ENCODE results near the gene DYNLT2B.
"Not testable (repeated sequence)": the region's sequence is repeated elsewhere in the genome, so short reads cannot be mapped to it uniquely, and the experiment has no call there.

Gene DYNLT2B

DNA sequence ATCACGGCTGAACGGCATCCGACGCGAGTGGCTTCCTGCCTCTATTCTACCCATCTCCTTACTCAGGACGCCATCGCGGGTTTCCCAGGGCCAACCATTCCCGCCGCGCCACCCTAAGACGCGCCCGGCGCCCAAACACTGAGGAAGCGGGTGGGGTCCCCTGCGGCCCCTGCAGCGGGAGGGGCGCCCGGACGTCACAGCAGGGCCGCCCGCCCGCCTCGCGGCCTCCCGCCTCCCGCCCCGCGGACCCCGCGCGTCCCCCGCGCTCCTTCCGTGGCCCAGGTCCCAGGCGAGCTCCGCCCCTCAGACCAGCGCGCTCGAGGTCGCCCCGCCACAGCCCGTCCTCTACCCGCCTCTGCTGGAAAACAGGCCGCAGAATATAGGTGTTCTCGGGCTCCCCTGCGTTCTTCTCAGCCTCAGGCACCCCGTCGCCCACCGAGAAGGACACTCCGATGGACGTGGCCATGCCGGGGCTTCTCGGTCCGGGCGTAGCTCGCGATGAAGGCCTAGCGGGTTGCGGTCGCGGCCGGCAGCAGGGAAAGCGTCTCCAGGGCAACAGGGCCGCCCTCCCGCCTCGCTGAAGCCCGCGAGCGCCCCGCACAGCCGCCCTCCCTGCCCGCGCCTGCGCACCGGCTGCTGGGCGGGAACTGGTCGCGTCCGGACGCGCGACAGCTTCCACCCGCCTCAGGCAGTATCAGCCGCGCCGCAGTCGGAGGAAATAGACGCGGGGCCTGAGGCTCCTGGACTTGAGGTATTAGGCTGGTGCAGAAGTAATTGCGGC lies at the start of gene DYNLT2B:
Gene DYNLT2B (minus strand): TSS at position 554 of the 781 bp plus-strand sequence. CDS start 88 bp downstream, at position 466.
- peak; percentile 93 for DNase-seq (ENCODE audit: low spot score)

DNA sequence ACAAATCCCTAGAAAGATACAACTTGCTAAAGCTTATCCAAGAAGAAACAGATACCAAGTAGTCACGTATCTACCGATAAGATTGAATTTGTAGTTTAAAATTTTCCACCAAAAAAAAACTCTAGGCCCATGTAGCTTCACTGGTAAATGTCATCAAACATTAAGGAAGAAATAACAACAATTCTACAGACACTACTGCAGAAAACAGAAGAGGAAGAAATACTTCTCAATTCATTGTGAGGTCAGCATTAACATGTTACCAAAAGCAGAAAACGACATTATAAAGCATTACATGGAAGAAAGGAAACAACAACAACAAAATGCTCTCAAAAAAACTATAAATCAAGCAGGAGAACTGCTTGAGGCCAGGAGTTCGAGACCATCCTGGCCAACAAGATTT lies 47.7 kb upstream of the DYNLT2B start:
- no peak for DNase-seq (ENCODE audit: low spot score)

DNA sequence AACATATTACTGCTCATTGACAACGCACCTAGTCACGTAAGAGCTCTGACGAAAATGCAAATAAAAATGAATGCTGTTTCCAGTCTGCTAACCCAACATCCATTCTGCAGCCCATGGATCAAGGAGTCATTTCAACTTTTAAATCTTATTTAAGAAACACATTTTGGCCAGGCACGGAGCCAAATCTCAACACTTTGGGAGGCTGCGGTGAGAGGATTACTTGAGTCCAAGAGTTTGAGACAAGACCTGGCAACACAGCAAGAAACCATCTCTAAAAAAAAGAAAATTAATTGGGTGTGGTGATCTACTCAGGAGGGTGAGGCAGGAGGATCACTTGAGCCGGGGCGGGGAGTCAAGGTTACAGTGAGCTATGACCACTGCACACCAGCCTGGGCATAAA lies 42.5 kb upstream of the DYNLT2B start:
- no peak for DNase-seq (ENCODE audit: low spot score)

DNA sequence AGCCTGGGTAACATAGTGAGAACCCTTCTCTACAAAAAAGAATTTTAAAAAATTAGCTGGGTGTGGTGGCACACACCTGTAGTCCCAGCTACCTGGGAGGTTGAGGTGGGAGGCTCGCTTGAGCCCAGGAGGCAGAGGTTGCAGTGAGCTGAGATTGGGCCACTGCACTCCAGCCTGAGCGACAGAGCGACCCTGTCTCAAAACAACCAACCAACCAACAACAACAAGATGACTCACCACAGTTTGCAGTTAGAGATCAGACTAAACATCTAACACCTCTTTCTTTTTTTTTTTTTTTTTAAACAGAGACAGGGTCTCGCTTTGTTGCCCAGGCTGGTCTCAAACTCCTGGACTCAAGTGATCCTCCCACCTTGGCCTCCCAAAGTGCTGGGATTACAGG lies 40.5 kb upstream of the DYNLT2B start:
- DNase-seq (ENCODE audit: low spot score): not testable (repeated sequence)

DNA sequence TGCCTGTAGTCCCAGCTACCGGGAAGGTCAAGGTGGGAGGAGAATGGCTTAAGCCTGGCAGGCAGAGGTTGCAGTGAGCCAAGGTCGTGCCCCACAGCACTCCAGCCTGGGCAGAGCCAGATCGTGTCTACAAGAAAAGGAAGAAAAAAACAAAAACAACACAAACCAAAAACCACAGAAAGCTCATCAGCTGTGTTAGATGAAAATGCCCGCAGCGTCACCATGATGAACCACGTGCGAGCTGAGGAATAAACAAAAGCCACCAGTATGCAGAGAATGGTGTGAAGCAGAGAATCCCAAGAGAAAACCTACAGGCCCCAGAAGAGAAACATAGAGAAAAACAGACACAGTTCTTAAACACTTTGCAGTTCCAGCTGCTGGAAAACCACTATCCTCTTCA lies 39.9 kb upstream of the DYNLT2B start:
- no peak for DNase-seq (ENCODE audit: low spot score)

DNA sequence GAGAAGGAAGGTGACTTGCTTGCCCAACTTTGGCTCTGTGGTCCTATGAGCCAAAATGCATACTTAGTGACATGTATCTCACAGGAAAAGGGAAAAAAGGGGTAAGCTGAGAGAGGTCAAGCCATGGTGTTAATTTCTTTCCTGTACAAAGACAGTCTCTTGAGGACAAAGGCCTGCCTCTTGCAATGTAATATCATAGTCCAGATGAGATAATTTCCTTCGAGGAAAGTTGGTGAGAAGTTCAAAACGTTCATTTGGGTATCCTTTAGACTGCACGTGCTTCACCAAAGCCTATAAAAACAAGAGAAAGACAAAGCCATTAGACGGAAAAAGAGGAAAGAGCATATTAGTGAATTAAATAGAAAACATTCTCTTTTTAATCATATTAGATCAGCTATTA lies 38.5 kb upstream of the DYNLT2B start:
- no peak for DNase-seq (ENCODE audit: low spot score)

DNA sequence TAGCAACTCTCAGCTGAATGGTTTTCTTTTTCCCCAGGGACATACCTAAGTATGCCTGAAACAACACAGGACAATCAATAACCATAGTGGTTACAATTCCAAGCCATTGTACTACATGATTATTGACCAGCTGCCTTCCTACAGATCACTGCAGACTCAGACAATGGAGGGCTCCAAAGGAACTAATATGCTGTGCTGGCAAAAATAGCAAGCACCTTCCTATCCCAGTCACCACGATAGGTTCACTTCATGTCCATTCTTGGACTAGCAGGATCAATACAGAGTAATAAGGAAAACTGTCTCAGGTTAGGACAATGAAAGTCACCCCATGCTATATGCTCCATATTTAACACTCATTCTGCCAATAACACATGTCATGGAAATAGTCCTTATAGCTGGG lies 37.6 kb upstream of the DYNLT2B start:
- no peak for DNase-seq (ENCODE audit: low spot score)

DNA sequence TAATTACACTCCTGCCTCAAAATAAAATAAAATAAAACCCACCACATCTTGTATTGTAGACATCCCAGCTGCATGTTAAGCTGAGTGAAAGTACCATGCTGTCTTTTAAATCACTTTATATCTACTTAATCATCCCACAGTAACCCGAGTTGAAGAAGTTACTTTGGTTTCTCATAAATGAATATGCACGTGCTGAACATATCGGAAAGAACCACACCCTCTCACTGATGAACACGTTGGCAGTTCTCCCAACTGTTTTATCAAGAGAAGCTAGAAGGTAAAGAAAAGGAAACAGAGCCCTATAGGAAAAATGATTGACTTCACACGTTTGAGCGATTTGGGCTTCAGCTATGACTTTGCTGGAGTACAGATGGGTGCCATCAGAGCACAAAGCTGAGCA lies 36.1 kb upstream of the DYNLT2B start:
- DNase-seq (ENCODE audit: low spot score): no peak

DNA sequence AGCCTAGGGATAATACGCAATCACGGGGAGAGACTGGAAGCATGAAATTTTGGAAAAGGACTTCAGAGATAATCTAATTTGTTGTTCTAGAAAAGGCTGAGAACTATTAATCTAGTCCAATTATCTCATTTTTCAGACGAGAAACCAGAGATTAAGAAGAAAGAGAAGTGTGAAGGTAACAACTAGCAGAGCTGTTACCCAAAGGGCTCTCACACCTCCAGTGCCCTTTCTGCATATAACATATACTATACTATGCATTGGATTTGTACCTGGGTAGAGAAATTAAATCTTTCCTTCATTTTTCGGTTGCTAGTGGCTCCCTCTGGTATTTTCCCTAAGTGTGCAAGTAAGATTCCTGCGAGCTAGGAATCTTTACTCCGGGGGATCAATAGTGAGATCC lies 33.5 kb upstream of the DYNLT2B start:
- DNase-seq (ENCODE audit: low spot score): no peak

DNA sequence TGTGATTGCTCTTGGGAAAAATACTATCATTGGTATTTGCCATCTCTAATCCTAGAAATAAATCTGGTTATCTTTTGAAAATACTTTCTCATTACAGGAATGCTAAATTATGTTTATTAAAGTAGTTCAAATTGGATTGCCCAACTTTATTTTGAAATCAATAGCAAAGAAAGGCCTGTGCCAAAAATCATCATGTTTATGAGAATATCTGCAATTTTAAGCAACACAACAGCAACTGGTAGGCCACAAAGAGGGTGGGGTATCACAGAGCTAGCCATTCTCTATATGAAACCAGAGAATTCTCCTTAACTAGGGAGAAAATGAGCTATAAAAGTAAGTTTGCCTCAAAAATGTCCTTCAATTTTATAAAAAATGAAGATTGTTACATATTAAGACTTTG lies 32.0 kb upstream of the DYNLT2B start:
- DNase-seq (ENCODE audit: low spot score): no peak

DNA sequence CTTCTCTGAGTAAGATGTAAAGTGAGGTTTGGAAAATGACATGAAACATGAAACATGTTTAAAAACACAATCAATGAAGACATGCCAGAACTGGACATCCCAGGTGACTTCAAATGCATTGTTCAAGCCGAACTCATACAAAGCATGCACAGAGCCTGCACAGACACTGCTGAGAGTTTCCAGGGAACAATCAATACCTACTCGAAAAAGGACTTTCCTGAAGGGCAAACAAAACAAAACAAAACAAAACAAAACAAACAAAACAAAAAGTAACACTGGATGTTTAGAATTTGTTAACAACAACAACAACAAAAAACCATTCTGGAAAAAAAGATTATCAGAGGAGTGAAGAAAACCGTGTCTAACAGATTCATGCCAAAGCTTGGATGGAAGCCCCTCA lies 30.7 kb upstream of the DYNLT2B start:
- no peak for DNase-seq (ENCODE audit: low spot score)

DNA sequence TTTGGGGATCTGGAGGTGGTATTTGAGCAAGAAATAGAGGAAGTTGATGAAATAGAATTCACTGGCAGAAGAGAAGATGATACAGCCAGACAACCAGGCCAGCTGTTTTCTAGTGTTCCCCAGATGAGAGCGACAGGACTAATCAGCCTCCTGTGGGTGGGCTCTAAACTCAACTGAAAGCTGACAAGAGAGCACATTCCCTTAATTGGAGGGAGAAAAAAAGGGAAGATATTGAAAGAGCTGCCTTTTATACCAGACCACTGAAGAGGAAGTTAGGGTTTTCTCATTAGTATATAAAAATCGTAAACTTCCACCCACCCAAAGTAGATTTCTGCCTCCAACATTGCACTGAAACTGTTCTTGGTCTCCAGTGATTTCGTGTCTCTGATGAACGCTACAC lies 26.6 kb upstream of the DYNLT2B start:
- DNase-seq (ENCODE audit: low spot score): no peak

DNA sequence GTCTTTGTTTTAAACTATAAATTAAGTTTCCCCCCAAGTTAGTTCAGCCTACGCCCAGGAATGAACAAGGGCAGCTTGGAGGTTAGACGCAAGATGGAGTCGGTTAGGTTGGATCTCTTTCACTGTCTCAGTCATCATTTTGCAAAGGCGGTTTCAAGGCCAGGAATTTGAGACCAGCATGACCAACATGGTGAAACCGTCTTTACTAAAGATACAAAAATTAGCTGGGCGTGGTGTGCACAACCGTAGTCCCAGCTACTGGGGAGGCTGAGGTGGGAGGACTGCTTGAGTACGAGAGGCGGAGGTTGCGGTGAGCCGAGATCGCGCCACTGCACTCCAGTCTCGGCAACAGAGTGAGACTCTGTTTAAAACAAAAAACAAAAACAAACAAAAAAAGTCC lies 25.9 kb upstream of the DYNLT2B start:
- not testable (repeated sequence) for DNase-seq (ENCODE audit: low spot score)

DNA sequence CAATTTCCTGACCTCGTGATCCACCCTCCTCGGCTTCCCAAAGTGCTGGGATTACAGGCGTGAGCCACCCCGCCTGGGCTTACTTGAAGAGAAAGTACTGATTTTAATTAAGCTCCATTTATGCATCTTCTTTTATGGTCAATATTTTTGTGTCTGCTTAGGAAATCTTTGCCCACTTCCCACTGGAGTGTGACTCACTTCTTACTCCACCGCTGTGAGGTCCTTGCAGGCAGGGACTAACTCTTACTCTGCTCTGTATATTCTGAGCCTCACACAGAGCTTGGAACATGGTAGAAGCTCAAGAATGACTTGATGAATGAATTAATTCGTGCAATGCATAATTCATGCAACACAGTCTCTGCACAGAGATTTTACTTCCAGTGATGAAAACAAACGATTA lies 23.1 kb upstream of the DYNLT2B start:
- peak; percentile 17 for DNase-seq (ENCODE audit: low spot score)

DNA sequence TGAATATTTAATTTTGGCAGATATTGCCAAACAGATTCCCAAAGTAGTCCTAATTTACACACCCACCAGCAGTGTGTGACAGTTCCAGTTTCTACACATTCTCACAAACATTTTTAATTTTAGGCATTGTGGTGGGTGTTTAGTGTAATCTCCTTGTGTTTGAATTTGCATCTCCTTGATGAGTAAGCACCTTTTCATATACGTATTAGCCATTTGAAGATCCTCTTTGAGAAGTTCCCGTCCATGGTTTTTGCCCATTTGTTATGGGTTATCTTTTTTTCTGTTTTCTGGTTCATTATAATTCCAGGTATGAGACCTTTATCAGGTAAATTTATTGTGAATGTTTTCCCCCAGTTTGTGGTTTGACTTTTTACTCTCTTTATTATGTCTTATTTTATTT lies 22.4 kb upstream of the DYNLT2B start:
- DNase-seq (ENCODE audit: low spot score): no peak

DNA sequence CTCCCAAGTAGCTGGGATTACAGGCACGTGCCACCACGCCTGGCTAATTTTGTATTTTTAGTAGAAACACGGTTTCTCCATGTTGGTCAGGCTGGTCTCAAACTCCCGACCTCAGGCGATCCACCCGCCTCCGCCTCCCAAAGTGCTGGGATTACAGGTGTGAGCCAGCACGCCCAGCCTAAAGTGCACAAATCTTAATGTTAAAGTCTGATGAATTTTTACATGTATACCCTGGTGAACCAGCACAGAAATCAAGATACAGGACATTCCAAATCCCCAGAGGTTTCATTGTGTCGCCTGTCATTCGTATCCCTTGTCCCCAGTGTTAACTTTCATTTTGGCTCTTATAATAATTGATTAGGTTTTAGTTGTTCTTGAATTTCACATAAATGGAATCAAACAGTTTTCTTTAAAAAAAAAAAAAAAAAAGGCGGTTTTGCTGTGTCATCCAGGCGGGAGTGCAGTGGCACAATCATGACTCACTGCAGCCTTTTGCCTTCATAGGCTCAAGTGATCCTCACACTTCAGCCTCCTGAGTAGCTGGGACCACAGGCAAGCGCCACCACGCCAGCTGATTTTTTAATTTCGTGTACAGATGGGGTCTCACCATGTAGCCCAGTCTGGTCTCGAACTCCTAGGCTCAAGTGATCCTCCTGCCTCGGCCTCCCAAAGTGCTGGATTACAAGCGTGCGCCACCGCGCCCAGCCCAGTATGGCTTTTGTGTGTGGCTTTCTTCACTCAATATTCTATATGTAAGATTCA lies 21.6 kb upstream of the DYNLT2B start:
- DNase-seq (ENCODE audit: low spot score): peak; percentile 35

DNA sequence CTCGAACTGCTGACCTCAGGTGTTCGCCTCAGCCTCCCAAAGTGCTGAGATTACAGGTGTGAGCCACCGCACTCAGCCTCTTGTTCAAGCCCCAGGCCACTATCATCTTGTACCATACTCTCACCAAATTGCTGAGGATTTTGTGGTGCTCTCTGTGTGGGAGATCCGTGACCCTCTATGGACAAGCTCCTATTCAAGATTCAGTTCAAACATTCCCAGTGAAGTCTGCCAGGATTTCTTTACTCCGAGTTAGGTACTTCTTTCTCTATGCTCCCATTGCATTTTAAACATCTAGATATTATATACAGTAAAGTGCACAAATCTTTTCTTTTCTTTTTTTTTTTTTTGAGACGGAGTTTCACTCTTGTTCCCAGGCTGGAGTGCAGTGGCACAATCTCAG lies 21.0 kb upstream of the DYNLT2B start:
- DNase-seq (ENCODE audit: low spot score): no peak

DNA sequence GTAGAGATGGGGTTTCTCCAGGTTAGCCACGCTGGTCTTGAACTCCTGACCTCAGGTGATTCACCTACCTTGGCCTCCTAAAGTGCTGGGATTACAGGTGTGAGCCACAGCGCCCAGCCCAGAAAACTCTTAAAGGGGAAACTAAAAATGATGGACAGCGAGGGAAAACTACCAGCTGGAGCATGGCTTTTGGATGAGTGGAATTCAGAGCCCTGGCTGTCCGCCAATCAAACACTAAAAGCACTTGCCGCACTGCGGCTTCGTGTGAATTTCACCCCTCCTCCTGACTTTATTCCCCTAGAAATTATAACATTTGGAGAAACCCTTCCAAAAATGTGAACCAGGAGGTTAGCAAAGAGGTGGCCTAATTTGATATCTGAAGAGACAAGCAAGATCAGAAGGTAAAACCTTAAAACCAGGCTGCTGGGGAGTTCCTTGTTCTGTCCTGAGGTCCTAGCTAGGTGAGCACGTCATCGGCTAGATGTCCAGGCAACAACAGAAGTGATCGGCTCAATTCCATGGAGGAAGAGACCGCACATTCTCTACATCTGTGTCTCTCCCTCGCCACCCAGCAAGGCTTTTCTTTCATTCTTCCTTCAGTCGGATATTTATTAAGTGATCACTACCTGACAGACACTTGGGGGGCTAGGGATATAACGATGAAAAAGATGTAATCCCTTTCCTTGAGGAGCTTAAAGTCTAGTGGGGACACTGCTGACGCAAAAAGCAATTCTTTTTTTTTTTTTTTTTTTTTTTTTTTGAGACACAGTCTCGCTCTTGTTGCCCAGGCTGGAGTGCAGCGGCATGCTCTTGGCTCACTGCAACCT lies 18.5 kb upstream of the DYNLT2B start:
- peak; percentile 7 for DNase-seq (ENCODE audit: low spot score)

DNA sequence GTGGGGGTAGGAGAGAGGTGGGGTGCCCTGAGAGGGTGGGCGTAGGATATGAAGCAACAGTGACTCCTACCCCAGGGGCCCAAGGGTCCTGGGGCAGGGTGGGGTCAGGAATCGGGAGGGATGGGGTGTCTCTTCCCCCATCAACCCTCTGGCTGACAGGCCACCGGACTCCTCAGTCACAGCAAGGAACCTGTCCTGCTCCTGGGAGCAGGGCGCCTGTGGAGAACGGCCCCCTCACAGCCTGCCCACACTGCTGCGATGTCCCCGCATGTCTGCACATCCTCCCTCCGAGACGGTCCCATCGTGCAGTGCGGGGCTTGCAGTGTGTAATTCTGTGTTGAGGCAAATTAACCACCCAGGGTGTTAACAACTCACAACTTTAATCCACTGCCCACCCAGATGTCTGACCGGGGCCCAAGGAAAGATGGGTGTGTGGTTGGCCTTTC lies 17.5 kb upstream of the DYNLT2B start:
- no peak for DNase-seq (ENCODE audit: low spot score)

DNA sequence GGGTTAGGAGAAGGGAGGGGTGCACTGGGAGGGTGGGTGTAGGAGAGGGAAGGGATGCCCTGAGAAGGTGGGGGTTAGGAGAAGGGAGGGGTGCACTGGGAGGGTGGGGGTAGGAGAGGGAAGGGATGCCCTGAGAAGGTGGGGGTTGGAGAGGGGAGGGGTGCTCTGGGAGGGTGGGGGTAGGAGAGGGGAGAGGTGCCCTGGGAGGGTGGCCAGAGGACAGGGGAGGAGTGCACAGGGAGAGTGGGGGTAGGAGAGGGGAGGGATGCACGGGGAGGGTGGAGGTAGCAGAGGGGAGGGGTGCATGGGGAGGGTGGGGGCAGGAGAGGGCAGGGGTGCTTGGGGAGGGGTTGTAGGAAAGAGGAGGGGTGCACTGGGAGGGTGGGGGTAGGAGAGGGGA lies 16.9 kb upstream of the DYNLT2B start:
- DNase-seq (ENCODE audit: low spot score): no peak

DNA sequence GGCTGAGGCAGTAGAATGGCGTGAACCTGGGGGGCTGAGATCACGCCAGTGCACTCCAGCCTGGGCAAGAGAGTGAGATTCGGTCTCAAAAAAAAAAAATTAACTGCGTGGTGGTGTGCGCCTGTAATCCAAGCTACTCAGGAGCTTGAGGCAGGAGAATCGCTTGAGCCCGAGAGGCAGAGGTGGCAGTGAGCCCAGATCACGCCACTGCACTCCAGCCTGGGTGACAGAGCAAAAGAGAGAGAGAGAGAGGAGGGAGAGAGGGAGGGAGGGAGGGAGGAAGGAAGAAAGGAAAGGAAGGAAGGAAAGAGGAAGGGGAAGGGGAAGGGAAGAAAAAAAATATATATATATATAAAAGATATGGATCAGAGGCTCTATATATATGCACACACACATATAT lies 14.1 kb upstream of the DYNLT2B start:
- DNase-seq (ENCODE audit: low spot score): no peak

DNA sequence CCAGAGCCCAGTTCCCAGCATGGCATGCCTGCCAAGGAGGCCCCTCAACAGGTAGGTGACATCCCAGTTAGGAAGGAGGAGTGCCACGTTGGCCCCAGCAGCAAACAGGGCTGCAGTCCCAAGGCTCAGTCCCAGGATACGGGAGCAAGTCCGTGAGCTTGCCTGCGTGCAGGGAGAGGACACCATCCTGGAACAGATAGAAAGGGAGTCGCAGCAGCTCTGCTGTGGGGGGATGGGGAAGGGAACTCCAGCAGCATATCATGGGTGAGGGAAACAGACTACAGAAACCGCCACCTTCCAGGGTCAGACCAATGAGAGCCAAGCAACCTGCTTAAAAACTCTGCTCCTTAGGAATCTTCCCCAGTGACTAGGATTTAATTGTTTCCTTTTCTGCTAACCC lies 9.4 kb upstream of the DYNLT2B start:
- no peak for DNase-seq (ENCODE audit: low spot score)

DNA sequence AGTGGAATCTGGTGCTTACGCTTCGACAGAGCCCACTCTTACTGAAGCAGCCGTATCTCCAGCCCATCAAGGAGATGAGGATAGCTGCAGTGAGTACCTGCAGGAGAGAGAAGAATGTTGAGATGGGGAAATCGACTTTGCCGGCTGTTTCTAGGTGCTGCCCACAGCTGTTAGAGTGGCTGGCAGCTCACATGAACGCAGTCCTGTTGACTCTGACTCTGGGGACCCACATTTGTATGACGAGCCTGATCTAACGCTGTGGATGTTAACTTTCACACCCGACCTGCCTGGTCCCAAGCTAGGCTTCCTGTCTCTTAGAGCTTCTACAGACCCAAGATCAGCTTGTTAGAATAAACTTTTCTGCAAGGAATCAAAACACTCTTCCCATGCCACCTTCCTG lies 8.9 kb upstream of the DYNLT2B start:
- no peak for DNase-seq (ENCODE audit: low spot score)

Data from kidney tubule cell (primary cell).